CD4-positive, CD25-positive, alpha-beta regulatory T cell (primary cell): ENCODE measurements around the gene KCNQ5. TPM values are rescaled to one million over a fixed set of nuclear protein-coding genes. Genes with fewer than 3 reads are reported as not detected.

Source experiments
- ATAC-seq, 2 donors: fragments of 150-1000 bp; cut with Tn5 transposase; one replicate each; pipeline ENCODE4 v1.10.0; 2021; ENCODE audit warnings: low read depth in 2 of 2, moderate number of reproducible peaks in 2 of 2, moderate library complexity in 1 of 2
- DNase-seq, 3 donors: peaks; one replicate each; pipeline versions ENCODE4 v3.0.0 to v3.0.0-alpha.2; 2012 to 2022; ENCODE audit warnings: mixed read lengths in 1 of 3
- H3K27ac ChIP-seq: one replicate; pipeline ENCODE4 v1.7.0; 2013; ENCODE audit warnings: mild to moderate bottlenecking, low read length; ENCODE audit not compliant: insufficient read depth, poor library complexity, severe bottlenecking
- H3K27me3 ChIP-seq: one replicate; pipeline ENCODE4 v1.7.0; 2013; ENCODE audit warnings: low read length; ENCODE audit not compliant: control insufficient read depth, insufficient read depth
- H3K36me3 ChIP-seq: one replicate; pipeline ENCODE4 v1.7.0; 2013; ENCODE audit warnings: mild to moderate bottlenecking, low read length, moderate library complexity; ENCODE audit not compliant: control insufficient read depth, insufficient read depth
- H3K4me1 ChIP-seq: 2 replicates; pipeline ENCODE4 v1.7.0; 2013; ENCODE audit warnings: mild to moderate bottlenecking, low read length; ENCODE audit not compliant: insufficient read depth, control insufficient read depth, poor library complexity, severe bottlenecking
- H3K4me3 ChIP-seq: one replicate; pipeline ENCODE4 v1.7.0; 2013; ENCODE audit warnings: low read depth, mild to moderate bottlenecking, low read length, moderate library complexity
- H3K9me3 ChIP-seq, 2 experiments: 1 replicate in 1 of 2; 2 replicates in 1 of 2; pipeline ENCODE4 v1.7.0; 2013; ENCODE audit warnings: low read length in 2 of 2, mild to moderate bottlenecking in 1 of 2, moderate library complexity in 1 of 2; ENCODE audit not compliant: control insufficient read depth in 2 of 2
- H3K27ac Mint-ChIP-seq, 3 donors: one replicate each; pipeline ENCODE4 v1.8.0; 2020 to 2022; ENCODE audit warnings: mild to moderate bottlenecking in 3 of 3, mixed read lengths in 3 of 3, moderate library complexity in 2 of 3
- H3K27me3 Mint-ChIP-seq: one replicate; pipeline ENCODE4 v1.8.0; 2022; ENCODE audit warnings: mild to moderate bottlenecking, mixed read lengths
- H3K36me3 Mint-ChIP-seq: one replicate; pipeline ENCODE4 v1.8.0; 2020; ENCODE audit warnings: mixed read lengths
- H3K4me1 Mint-ChIP-seq, 4 donors: one replicate each; pipeline ENCODE4 v1.8.0; 2020 to 2022; ENCODE audit warnings: mixed read lengths in 4 of 4, mild to moderate bottlenecking in 1 of 4
- H3K4me3 Mint-ChIP-seq, 4 donors: one replicate each; pipeline ENCODE4 v1.8.0; 2020 to 2022; ENCODE audit warnings: mild to moderate bottlenecking in 4 of 4, mixed read lengths in 4 of 4, moderate library complexity in 3 of 4
- H3K9me3 Mint-ChIP-seq, 7 donors: one replicate each; pipeline ENCODE4 v1.8.0; 2020 to 2022; ENCODE audit warnings: mixed read lengths in 7 of 7, mild to moderate bottlenecking in 3 of 7, moderate library complexity in 2 of 7
- polyA plus RNA-seq, 4 donors: library from polyadenylated mRNA; unstranded; fragments of 300-500 nt; fragmentation: Illumina TruSeq; gene quantifications; one replicate each; pipeline ENCODE4 v1.2.3, GENCODE V29; 2021
- total RNA-seq: library from RNA; stranded (reverse); gene quantifications from one replicate; pipeline ENCODE4 v1.2.3, GENCODE V29; 2022

Gene KCNQ5
- total and polyA plus RNA-seq, 5 donors from 2014 or later, result 0.45 to 2.5 (median 1.8) TPM

- H3K36me3 Mint-ChIP-seq, result no peaks in the 10 kb centered on the region
- DNase-seq (no peak), ATAC-seq (no peak)
- Histone ChIP-seq H3K9me3 (no peaks in the 10 kb centered on the region), H3K4me1 (no peaks in the 10 kb centered on the region), H3K27me3 (no peaks in the 10 kb centered on the region), H3K4me3 (no peak overlapping the region), H3K36me3 (no peaks in the 10 kb centered on the region), H3K27ac (no peak overlapping the region)
- H3K4me1 Mint-ChIP-seq, result peaks cover 0 to 6% (median 4%) of the 10 kb centered on the region in 4 donors
- peaks cover 0 to 2% (median 0%) of the 10 kb centered on the region in 7 donors for H3K9me3 Mint-ChIP-seq
- no peaks in the 10 kb centered on the region for H3K27me3 Mint-ChIP-seq
- H3K27ac Mint-ChIP-seq, result peak overlapping the region in 1 of 3 donors; percentile 64
- H3K4me3 Mint-ChIP-seq, result no peak overlapping the region
Observed at GRCh38 chr6:72642435-72642834, 20.6 kb downstream of the KCNQ5 start.

- H3K36me3 Mint-ChIP-seq, result no peaks in the 10 kb centered on the region
- H3K27me3 ChIP-seq, result no peaks in the 10 kb centered on the region
- peaks cover 0 to 6% (median 4%) of the 10 kb centered on the region in 4 donors for H3K4me1 Mint-ChIP-seq
- no peak overlapping the region for H3K27ac ChIP-seq
- H3K36me3 ChIP-seq, result no peaks in the 10 kb centered on the region
- no peak overlapping the region for H3K4me3 ChIP-seq
- ATAC-seq (no peak), DNase-seq (no peak)
- H3K9me3 ChIP-seq, result no peaks in the 10 kb centered on the region
- H3K4me1 ChIP-seq, result no peaks in the 10 kb centered on the region
- H3K4me3 Mint-ChIP-seq, result no peak overlapping the region
- peaks cover 0 to 3% (median 0%) of the 10 kb centered on the region in 7 donors for H3K9me3 Mint-ChIP-seq
- no peak overlapping the region for H3K27ac Mint-ChIP-seq
- H3K27me3 Mint-ChIP-seq, result no peaks in the 10 kb centered on the region
Observed at GRCh38 chr6:72643214-72643613, 21.4 kb downstream of the KCNQ5 start.

DNA sequence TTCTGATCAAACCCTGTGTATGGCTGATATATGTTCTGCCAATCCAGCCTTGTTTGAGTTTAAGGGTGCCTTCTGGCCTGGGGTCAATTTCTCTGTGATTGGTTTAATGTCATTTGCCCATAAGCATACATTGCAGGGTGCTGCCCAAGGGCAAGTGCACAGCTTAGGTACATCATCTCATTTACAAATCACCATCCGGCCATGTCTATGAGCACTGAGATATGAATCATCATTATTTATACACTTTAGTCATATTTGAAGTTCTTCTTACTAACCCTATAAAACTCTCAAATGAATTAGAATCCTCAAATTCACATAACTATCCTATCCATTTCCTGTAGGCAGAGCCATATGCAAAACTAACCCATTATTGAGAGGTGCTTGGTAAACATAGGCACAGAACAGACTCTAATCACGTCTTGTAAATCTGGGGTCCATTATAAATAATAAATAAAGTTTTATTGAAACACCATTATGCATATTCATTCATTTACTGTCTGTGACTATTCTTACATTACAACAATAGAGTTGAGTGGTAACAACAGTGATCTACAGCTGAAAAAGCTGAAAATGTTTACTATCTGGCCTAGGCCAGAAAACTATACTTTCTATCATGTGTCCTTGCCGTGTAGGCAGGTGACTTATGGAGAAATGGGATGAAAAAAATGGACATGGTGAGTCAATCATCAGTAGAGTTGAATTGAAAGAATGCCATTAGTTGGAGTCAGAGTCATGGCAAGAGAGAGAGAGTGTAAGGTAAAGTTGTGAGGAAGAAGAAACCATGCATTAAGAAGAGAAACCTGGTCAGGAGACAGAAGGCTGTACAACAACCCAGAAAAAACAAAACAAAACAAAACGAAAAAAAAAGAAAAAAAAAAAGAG lies 25.0 kb downstream of the KCNQ5 start:
- Histone ChIP-seq H3K4me1 (no peaks in the 10 kb centered on the region), H3K27ac (no peak overlapping the region), H3K27me3 (no peaks in the 10 kb centered on the region), H3K36me3 (no peaks in the 10 kb centered on the region), H3K4me3 (no peak overlapping the region), H3K9me3 (no peaks in the 10 kb centered on the region)
- Mint-ChIP-seq H3K4me3 (no peak overlapping the region), H3K9me3 (peaks cover 0 to 3% (median 0%) of the 10 kb centered on the region in 7 donors), H3K4me1 (peaks cover 0 to 13% (median 2%) of the 10 kb centered on the region in 4 donors), H3K36me3 (no peaks in the 10 kb centered on the region), H3K27ac (no peak overlapping the region), H3K27me3 (no peaks in the 10 kb centered on the region)
- DNase-seq, result no peak
- ATAC-seq, result no peak

DNA sequence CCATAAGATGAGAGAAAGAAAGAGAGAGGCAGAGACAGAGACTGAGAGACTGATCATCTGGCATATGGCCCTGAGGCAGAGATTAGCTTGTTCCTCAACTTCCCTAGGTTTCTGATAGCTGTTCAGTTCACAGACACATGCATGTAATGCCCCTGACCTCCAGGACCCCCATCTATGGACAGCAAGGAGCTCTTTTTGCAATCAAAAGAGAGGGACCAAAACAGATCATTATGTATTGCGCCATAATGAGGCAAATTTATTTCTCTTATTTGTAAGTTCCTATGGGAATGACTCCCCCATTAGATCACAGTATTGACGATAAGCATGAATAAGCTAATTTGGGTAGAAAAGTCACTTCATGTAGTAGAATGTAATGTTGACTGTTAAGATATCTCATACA lies 25.6 kb downstream of the KCNQ5 start:
- no peaks in the 10 kb centered on the region for H3K9me3 ChIP-seq
- no peak for DNase-seq
- no peaks in the 10 kb centered on the region for H3K27me3 ChIP-seq
- no peak overlapping the region for H3K4me3 ChIP-seq
- Mint-ChIP-seq H3K4me3 (no peak overlapping the region), H3K36me3 (no peaks in the 10 kb centered on the region), H3K27ac (no peak overlapping the region), H3K9me3 (peaks cover 0 to 3% (median 0%) of the 10 kb centered on the region in 7 donors), H3K27me3 (no peaks in the 10 kb centered on the region), H3K4me1 (peaks cover 0 to 13% (median 2%) of the 10 kb centered on the region in 4 donors)
- ATAC-seq, result no peak
- H3K27ac ChIP-seq, result no peak overlapping the region
- no peaks in the 10 kb centered on the region for H3K36me3 ChIP-seq
- no peaks in the 10 kb centered on the region for H3K4me1 ChIP-seq

DNA sequence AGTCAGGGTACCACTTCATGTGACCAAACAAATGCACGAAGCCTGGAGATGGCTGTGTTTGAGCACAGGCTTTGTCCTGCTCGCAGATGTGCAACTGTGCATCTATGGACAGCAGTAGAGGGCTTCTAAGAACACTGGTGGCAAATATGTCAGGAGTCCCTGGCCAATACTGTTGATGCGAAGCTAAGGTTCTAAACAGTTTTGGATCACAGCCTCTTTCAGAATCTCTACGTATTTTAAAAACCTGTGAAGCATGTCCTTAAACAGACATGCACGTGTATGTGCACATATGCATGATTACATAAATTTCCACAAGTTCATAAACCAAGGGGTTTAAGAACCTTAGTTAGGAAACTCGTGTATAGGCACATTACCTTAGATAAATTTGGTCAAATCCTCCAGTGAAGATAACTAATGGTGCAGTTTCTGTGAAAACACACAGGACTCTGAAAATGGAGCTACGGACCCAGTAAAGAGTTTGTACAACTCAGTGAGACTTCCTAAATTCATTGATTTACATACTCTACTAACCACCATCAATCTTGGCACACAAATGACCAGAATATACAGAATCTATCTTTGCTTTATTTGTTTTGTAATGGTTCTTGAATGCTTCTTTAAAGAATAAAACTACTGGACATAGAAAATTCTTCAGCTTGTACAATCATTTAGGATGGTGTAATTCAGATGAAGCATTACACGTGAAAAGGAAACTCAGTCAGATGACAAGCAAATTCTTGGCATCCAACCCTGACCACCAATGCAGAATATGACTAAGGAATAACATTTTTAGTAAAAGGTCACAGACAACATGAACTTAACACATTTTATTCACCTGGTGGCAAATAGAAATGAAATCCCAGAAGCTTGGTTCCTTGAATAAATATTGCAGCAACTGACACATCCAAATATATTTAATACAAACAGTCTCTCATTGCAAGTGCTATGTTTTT lies 27.4 kb downstream of the KCNQ5 start:
- Mint-ChIP-seq H3K36me3 (no peaks in the 10 kb centered on the region), H3K4me1 (peaks cover 0 to 14% (median 2%) of the 10 kb centered on the region in 4 donors)
- no peak overlapping the region for H3K4me3 ChIP-seq

GRCh38 chr6:72650081-72650745 lies 28.3 kb downstream of the KCNQ5 start:
- no peaks in the 10 kb centered on the region for H3K27me3 ChIP-seq
- H3K4me3 Mint-ChIP-seq, result no peak overlapping the region
- H3K4me1 ChIP-seq, result no peaks in the 10 kb centered on the region
- no peaks in the 10 kb centered on the region for H3K9me3 ChIP-seq
- H3K27me3 Mint-ChIP-seq, result no peaks in the 10 kb centered on the region
- H3K4me1 Mint-ChIP-seq, result peaks cover 0 to 14% (median 2%) of the 10 kb centered on the region in 4 donors
- H3K36me3 Mint-ChIP-seq, result no peaks in the 10 kb centered on the region
- no peak overlapping the region for H3K4me3 ChIP-seq
- ATAC-seq (no peak), DNase-seq (no peak)
- H3K9me3 Mint-ChIP-seq, result peaks cover 0 to 3% (median 0%) of the 10 kb centered on the region in 7 donors
- H3K27ac ChIP-seq, result no peak overlapping the region
- no peaks in the 10 kb centered on the region for H3K36me3 ChIP-seq
- H3K27ac Mint-ChIP-seq, result peak overlapping the region in 2 of 3 donors; percentile 8 to 9

More for the DNA sequence above, 27.4 kb downstream of the KCNQ5 start:
- Mint-ChIP-seq H3K4me3 (no peak overlapping the region), H3K9me3 (peaks cover 0 to 3% (median 0%) of the 10 kb centered on the region in 7 donors), H3K27ac (no peak overlapping the region), H3K27me3 (no peaks in the 10 kb centered on the region)
- no peaks in the 10 kb centered on the region for H3K4me1 ChIP-seq
- no peak overlapping the region for H3K27ac ChIP-seq
- H3K27me3 ChIP-seq, result no peaks in the 10 kb centered on the region
- no peak for ATAC-seq
- no peaks in the 10 kb centered on the region for H3K36me3 ChIP-seq
- no peaks in the 10 kb centered on the region for H3K9me3 ChIP-seq
- DNase-seq, result peak in 1 of 3 donors; percentile 11

GRCh38 chr6:72651174-72651573 lies 29.3 kb downstream of the KCNQ5 start:
- Mint-ChIP-seq H3K27ac (no peak overlapping the region), H3K4me1 (peaks cover 0 to 14% (median 2%) of the 10 kb centered on the region in 4 donors), H3K9me3 (peaks cover 0 to 3% (median 0%) of the 10 kb centered on the region in 7 donors), H3K27me3 (no peaks in the 10 kb centered on the region), H3K36me3 (no peaks in the 10 kb centered on the region), H3K4me3 (no peak overlapping the region)
- Histone ChIP-seq H3K27me3 (no peaks in the 10 kb centered on the region), H3K4me1 (no peaks in the 10 kb centered on the region), H3K27ac (no peak overlapping the region), H3K9me3 (no peaks in the 10 kb centered on the region), H3K36me3 (no peaks in the 10 kb centered on the region), H3K4me3 (no peak overlapping the region)
- ATAC-seq (no peak), DNase-seq (no peak)
